ENCODE data around the gene CREG1.

GRCh38 chr1:167524651-167525050, 28.9 kb downstream of the CREG1 start:
- TF ChIP-seq POLR2A (IDR thresholded peaks at IDR 0.05) (no peak), CTCF (IDR thresholded peaks at IDR 0.05) (no peak)

Data from body of pancreas (tissue), 4 donors.